HEK293T (cell line): Measurements from ENCODE around the gene SERPINB6.

ENCODE experiments used
- CTCF ChIA-PET: fragments of 350-600 bp; formaldehyde crosslinking; extraction: SDS; loops from one replicate; lab custom pipeline; 2021; ENCODE audit warnings: antibody characterized with exemption, inconsistent platforms; lab: Yijun Ruan, JAX
- POLR2A ChIA-PET: fragments of 350-600 bp; formaldehyde crosslinking; extraction: SDS; loops from one replicate; lab custom pipeline; 2020; ENCODE audit warnings: antibody characterized with exemption, inconsistent platforms; lab: Yijun Ruan, JAX
- DNase-seq: peaks from one replicate; pipeline ENCODE4 v3.0.0; 2012; ENCODE audit warnings: mixed read lengths; ENCODE audit errors: extremely low spot score
- ARNT ChIP-seq: fragments of 450-650 bp; IDR thresholded peaks from 2 replicates; pipeline ENCODE4 v1.6.1; 2017; ENCODE audit warnings: mild to moderate bottlenecking
- BHLHE40 ChIP-seq: fragments of 450-650 bp; IDR thresholded peaks from 2 replicates; pipeline ENCODE4 v1.6.1; 2016; ENCODE audit warnings: mild to moderate bottlenecking, moderate library complexity, borderline replicate concordance
- CTBP1 ChIP-seq: fragments of 450-650 bp; IDR thresholded peaks from 2 replicates; pipeline ENCODE4 v1.6.1; 2016; ENCODE audit warnings: borderline replicate concordance
- ELF4 ChIP-seq: fragments of 450-650 bp; IDR thresholded peaks from 2 replicates; pipeline ENCODE4 v1.6.1; 2017; ENCODE audit warnings: antibody characterized with exemption
- FOXA1 ChIP-seq: fragments of 450-650 bp; IDR thresholded peaks from 2 replicates; pipeline ENCODE4 v1.6.1; 2016; ENCODE audit warnings: mild to moderate bottlenecking
- FOXK2 ChIP-seq: fragments of 450-650 bp; IDR thresholded peaks from 2 replicates; pipeline ENCODE4 v1.6.1; 2016; ENCODE audit warnings: mild to moderate bottlenecking
- FOXM1 ChIP-seq: fragments of 450-650 bp; IDR thresholded peaks from 2 replicates; pipeline ENCODE4 v1.6.1; 2017; ENCODE audit warnings: mild to moderate bottlenecking, borderline replicate concordance
- HDGF ChIP-seq: fragments of 450-650 bp; IDR thresholded peaks from 2 replicates; pipeline ENCODE4 v1.6.1; 2017; ENCODE audit warnings: antibody characterized with exemption, borderline replicate concordance
- L3MBTL2 ChIP-seq: fragments of 450-650 bp; conservative IDR thresholded peaks from 2 replicates; pipeline ENCODE4 v1.6.1; 2016; ENCODE audit warnings: mild to moderate bottlenecking
- LEF1 ChIP-seq: fragments of 450-650 bp; IDR thresholded peaks from 2 replicates; pipeline ENCODE4 v1.6.1; 2017; ENCODE audit warnings: mild to moderate bottlenecking, borderline replicate concordance
- NFRKB ChIP-seq: fragments of 450-650 bp; IDR thresholded peaks from 2 replicates; pipeline ENCODE4 v1.6.1; 2016; ENCODE audit warnings: mild to moderate bottlenecking, moderate library complexity
- SP1 ChIP-seq: fragments of 450-650 bp; IDR thresholded peaks from 2 replicates; pipeline ENCODE4 v1.6.1; 2017
- SUZ12 ChIP-seq: fragments of 450-650 bp; IDR thresholded peaks from 2 replicates; pipeline ENCODE4 v1.6.1; 2016; ENCODE audit warnings: mild to moderate bottlenecking
- TARDBP ChIP-seq: fragments of 450-650 bp; IDR thresholded peaks from 2 replicates; pipeline ENCODE4 v1.6.1; 2016
- ZNF384 ChIP-seq: fragments of 450-650 bp; IDR thresholded peaks from 2 replicates; pipeline ENCODE4 v1.6.1; 2016
- TF ChIP-seq, protein P1 (sequence below): fragments of 450-650 bp; IDR thresholded peaks from 2 replicates; pipeline ENCODE4 v1.6.1; 2016

Gene SERPINB6

DNA sequence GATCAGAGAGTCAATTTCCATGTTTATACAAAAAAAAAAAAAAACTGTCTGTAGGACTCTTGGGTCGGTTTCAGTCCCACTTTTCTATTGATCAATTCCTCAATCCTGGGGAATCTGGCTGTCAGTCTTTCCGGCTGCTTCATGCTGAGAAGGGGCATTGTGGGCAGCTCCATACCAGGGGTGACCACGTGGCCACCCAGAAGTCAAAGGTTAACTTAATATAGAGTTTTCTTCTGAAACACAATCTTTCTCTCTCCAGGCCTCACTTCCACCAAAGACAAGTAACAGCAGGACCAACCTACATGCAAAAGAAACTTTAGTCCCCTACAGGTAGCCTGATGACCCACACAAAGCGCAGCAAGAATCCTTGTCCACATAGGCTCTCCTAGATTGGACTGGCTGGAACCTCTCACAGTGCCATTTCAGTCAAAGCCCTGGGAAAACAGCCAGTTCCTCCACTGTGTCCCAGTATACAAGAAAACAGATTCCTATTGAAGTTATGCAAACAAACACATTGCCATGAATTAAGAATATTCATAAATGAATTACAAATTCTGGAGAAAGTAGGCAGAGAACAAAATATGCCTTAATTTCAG is 49.7 kb downstream of the SERPINB6 start:
- ChIA-PET CTCF (interaction anchor here (0.7 to 1.4 kb wide), 3 partner anchors 8 to 75 kb away, joined by 3 to 4 read pairs (median 3); no protein-coding TSS in a partner anchor), POLR2A (no interaction called here)
- no peak for TF ChIP-seq ELF4
- TF ChIP-seq LEF1 = no peak
- TF ChIP-seq CTBP1 = no peak
- no peak for TF ChIP-seq L3MBTL2
- TF ChIP-seq TARDBP = no peak
- no peak for TF ChIP-seq FOXM1
- TF ChIP-seq HDGF = no peak
- DNase-seq = no peak

DNA sequence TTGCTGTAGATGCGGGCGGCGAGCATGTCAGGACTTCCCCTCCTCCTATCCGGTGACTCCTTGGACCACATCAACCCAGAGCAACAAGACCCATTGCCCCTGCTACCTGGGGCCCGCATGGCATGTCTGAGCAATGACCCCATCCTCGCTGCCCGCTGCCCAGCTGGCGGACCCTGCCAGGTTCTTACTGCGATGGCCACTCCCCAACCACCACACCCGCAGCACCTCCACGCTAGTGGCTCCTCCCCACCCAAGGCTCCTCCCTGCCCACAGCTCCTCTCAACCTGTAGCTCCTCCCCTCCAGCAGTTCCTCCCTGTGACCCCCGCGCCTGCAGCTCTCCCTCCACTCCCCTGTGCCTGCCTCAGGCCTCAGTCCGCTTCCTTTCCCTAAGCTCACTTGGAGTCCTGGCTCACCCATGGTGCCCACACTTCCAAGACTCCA is 50.7 kb downstream of the SERPINB6 start:
- CTCF ChIA-PET = interaction anchor here (1.4 kb wide), 1 partner anchor 12 kb away, joined by 3 read pairs; no protein-coding TSS in a partner anchor
- DNase-seq = no peak
- TF ChIP-seq ZNF384 = no peak
- no peak for TF ChIP-seq HDGF
- no peak for TF ChIP-seq NFRKB
- no peak for TF ChIP-seq ARNT
- TF ChIP-seq FOXM1 = no peak
- no peak for TF ChIP-seq FOXK2
- no peak for TF ChIP-seq SP1
- TF ChIP-seq FOXA1 = no peak
- TF ChIP-seq L3MBTL2 = no peak
- TF ChIP-seq, protein P1, sequence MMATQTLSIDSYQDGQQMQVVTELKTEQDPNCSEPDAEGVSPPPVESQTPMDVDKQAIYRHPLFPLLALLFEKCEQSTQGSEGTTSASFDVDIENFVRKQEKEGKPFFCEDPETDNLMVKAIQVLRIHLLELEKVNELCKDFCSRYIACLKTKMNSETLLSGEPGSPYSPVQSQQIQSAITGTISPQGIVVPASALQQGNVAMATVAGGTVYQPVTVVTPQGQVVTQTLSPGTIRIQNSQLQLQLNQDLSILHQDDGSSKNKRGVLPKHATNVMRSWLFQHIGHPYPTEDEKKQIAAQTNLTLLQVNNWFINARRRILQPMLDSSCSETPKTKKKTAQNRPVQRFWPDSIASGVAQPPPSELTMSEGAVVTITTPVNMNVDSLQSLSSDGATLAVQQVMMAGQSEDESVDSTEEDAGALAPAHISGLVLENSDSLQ = no peak
- no peak for TF ChIP-seq CTBP1
- no peak for TF ChIP-seq LEF1
- TF ChIP-seq SUZ12 = no peak
- no peak for TF ChIP-seq BHLHE40
- TF ChIP-seq TARDBP = no peak
- POLR2A ChIA-PET = no interaction called here

DNA sequence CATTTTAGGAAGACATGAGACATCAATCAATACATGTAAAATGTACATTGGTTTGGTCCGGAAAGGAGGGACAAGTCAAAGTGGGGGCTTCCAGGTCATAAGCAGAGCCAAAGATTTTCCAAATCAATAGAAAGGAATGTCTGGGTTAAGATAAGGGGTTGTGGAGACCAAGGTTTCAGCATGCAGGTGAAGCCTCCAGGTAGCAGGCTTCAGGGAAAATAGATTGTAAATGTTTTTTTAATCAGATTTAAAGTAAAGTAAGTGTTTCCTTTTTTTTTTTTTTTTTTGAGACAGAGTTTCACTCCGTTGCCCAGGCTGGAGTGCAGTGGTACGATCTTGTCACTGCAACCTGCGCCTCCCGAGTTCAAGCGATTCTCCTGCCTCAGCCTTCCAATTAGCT is 51.5 kb downstream of the SERPINB6 start:
- TF ChIP-seq, protein P1 = no peak
- TF ChIP-seq FOXA1 (no peak), ARNT (no peak), NFRKB (no peak), LEF1 (no peak), ELF4 (no peak)
- DNase-seq = no peak
- ChIA-PET POLR2A (no interaction called here), CTCF (no interaction called here)

DNA sequence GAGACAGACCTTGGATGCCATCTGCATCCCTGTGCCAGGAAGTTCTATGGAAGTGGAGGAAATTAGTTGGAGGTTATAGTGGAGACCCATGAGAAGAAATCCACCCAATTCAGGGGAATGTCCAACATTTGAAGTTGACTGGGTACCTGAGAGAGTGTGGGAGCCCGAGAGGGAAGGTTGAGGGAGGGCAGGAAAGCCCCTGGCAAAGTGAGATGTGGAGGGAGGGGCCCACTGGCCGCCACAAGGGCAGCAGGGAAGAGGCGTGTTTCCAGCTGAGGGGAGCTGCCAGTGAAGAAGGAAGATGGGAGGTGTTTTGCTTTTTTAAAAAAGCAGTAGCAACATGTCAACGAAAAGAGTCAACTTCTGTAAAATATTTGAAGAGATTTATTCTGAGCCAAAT is 52.0 kb downstream of the SERPINB6 start:
- TF ChIP-seq LEF1 (no peak), FOXK2 (no peak), BHLHE40 (no peak), L3MBTL2 (no peak), ELF4 (no peak), FOXA1 (no peak), HDGF (no peak), TARDBP (no peak), ARNT (no peak), ZNF384 (no peak), SUZ12 (no peak)
- TF ChIP-seq, protein P1 = no peak
- POLR2A ChIA-PET = no interaction called here
- CTCF ChIA-PET = no interaction called here
- DNase-seq = no peak

DNA sequence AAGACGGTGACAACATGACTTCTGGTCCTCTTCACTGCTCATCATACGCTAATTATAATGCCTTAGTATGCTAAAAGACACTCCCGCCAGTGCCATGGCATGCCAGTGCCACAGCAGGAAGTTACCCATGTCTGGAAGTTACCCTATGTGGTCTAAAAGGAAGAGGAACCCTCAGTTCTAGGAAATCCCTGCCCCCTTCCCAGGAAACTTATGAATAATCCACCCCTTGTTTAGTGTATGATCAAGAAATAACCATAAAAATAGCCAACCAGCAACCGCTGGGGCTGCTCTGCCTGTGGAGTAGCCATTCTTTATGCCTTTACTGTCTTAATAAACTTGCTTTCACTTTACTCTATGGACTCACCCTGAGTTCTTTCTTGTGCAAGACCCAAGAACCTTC is 52.4 kb downstream of the SERPINB6 start:
- TF ChIP-seq HDGF (no peak), FOXA1 (no peak), BHLHE40 (no peak), ARNT (no peak), LEF1 (no peak), CTBP1 (no peak), NFRKB (no peak), L3MBTL2 (no peak), ELF4 (no peak), FOXM1 (no peak), SUZ12 (no peak), ZNF384 (no peak), SP1 (no peak), FOXK2 (no peak)
- TF ChIP-seq, protein P1 = no peak
- CTCF ChIA-PET = no interaction called here
- POLR2A ChIA-PET = no interaction called here
- no peak for DNase-seq

DNA sequence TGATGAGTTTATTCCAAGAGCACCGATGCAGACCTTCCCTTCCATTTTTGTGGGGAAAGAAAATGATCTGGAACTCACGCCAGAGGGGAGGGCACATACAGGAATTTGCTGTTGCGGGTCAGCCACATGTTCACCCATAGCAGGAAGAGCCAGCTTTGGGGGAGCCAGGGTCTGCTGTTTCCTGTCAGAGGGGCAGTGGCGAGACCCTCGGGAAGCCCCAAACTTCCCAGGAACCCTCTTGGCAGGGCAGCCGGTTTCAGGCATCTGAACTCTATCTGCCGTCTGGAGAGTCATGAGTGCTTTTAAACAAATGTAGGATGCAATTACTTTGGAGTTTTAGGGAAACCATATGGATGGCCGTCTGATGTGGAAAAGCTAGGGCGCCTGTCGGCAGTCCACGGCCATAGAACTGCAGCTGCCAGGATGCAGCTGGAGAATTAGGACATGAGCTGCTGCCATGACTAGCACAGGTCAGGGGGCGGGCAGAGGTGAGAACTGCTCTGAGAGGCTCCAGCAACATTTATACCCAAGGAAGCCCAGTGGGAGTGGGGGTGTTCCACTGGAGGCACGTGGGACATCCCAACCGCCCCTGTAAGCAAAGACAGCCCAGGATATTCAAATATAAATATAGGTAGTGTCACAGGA is 53.4 kb downstream of the SERPINB6 start:
- ChIA-PET POLR2A (no interaction called here), CTCF (no interaction called here)
- no peak for TF ChIP-seq SP1
- TF ChIP-seq ARNT = no peak
- no peak for TF ChIP-seq ELF4
- DNase-seq = no peak
